ENCODE data around the gene NRG3. TPM values are rescaled to one million over a fixed set of nuclear protein-coding genes. Genes with fewer than 3 reads are reported as not detected.

NRG3 gene
- total RNA-seq, 1 donor from 2014 or later, result 2.6 TPM

GRCh38 chr10:82492647-82493046 lies 617.7 kb downstream of the NRG3 start:
- Histone ChIP-seq H3K36me3 (no peaks in the 10 kb centered on the region), H3K27ac (no peak overlapping the region), H3K4me1 (no peaks in the 10 kb centered on the region), H3K27me3 (ENCODE audit: low read depth) (no peaks in the 10 kb centered on the region), H3K4me3 (no peak overlapping the region), H3K9me3 (no peaks in the 10 kb centered on the region)
- no peak for TF ChIP-seq CTCF (IDR thresholded peaks at IDR 0.05)
- intact Hi-C loops (cut with DNase I), result no loop called here
- no peak for DNase-seq
- no peak for ATAC-seq

GRCh38 chr10:82496114-82496513 lies 621.1 kb downstream of the NRG3 start:
- Histone ChIP-seq H3K4me1 (no peaks in the 10 kb centered on the region), H3K9me3 (no peaks in the 10 kb centered on the region), H3K36me3 (no peaks in the 10 kb centered on the region), H3K27me3 (ENCODE audit: low read depth) (no peaks in the 10 kb centered on the region), H3K4me3 (no peak overlapping the region), H3K27ac (no peak overlapping the region)
- DNase-seq, result no peak
- intact Hi-C loops (cut with DNase I), result no loop called here
- no peak for TF ChIP-seq CTCF (IDR thresholded peaks at IDR 0.05)
- no peak for ATAC-seq

DNA sequence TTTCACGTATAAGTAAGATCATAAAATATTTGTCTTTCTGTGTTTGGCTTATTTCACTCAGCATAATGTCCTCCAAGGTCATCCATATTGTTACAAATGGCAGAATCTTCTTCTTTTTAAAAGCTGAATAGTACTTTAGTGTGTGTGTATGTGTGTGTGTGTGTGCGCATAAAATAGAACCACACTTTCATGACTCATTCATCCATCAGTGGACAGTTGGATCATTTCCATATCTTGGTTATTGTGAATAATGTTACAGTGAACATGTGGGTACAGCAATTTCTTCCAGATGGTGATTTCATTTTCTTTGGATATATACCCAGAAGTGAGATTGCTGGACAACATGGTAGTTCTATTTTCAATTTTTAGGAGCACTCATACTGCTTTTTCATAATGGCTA lies 622.4 kb downstream of the NRG3 start:
- H3K9me3 ChIP-seq, result no peaks in the 10 kb centered on the region
- DNase-seq, result no peak
- H3K27me3 ChIP-seq (ENCODE audit: low read depth), result no peaks in the 10 kb centered on the region
- H3K36me3 ChIP-seq, result no peaks in the 10 kb centered on the region
- intact Hi-C loops (cut with DNase I), result no loop called here
- TF ChIP-seq CTCF (IDR thresholded peaks at IDR 0.05), result no peak
- ATAC-seq, result no peak
- H3K4me3 ChIP-seq, result no peak overlapping the region
- no peak overlapping the region for H3K27ac ChIP-seq
- H3K4me1 ChIP-seq, result no peaks in the 10 kb centered on the region

DNA sequence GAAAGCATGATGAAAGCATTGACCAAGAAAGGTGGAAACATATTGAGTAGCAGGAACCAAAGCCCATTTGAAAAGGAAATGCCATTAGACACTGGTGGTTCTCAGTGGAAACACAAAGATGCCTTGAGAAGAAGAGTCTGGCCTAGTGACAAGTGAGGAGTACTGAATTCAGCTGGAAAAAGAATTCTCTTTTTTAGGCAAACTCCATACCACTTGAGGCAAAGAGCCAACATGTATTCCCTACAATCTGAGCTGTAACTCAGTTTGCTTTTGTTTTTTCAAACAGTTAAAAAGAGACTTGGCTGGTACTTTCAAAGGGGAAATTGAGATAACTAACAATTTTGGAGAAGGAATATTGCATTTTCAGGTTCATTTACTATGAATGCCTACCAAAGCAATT lies 624.0 kb downstream of the NRG3 start:
- no peak for ATAC-seq
- no peaks in the 10 kb centered on the region for H3K36me3 ChIP-seq
- TF ChIP-seq CTCF (IDR thresholded peaks at IDR 0.05), result no peak
- H3K9me3 ChIP-seq, result no peaks in the 10 kb centered on the region
- DNase-seq, result no peak
- no peak overlapping the region for H3K27ac ChIP-seq
- H3K4me1 ChIP-seq, result no peaks in the 10 kb centered on the region
- no peaks in the 10 kb centered on the region for H3K27me3 ChIP-seq (ENCODE audit: low read depth)
- intact Hi-C loops (cut with DNase I), result no loop called here
- H3K4me3 ChIP-seq, result no peak overlapping the region

- no peak for DNase-seq
- H3K27me3 ChIP-seq (ENCODE audit: low read depth), result no peaks in the 10 kb centered on the region
- TF ChIP-seq CTCF (IDR thresholded peaks at IDR 0.05), result no peak
- no peaks in the 10 kb centered on the region for H3K9me3 ChIP-seq
- H3K4me1 ChIP-seq, result no peaks in the 10 kb centered on the region
- no peak for ATAC-seq
- no peaks in the 10 kb centered on the region for H3K36me3 ChIP-seq
- no peak overlapping the region for H3K4me3 ChIP-seq
- intact Hi-C loops (cut with DNase I), result no loop called here
- no peak overlapping the region for H3K27ac ChIP-seq
Measured at GRCh38 chr10:82505009-82505408, 630.0 kb downstream of the NRG3 start.
